ENCODE measurements around the gene ACTN1. TPM values are rescaled to one million over a fixed set of nuclear protein-coding genes. Genes with fewer than 3 reads are reported as not detected.

The ACTN1 gene
- total and polyA plus RNA-seq, 10 of the 15 experiments (the other 5 are each of a cell fraction or from before 2014, with no cell fraction given), result 0.14 to 39.4 (median 2.6) TPM

DNA sequence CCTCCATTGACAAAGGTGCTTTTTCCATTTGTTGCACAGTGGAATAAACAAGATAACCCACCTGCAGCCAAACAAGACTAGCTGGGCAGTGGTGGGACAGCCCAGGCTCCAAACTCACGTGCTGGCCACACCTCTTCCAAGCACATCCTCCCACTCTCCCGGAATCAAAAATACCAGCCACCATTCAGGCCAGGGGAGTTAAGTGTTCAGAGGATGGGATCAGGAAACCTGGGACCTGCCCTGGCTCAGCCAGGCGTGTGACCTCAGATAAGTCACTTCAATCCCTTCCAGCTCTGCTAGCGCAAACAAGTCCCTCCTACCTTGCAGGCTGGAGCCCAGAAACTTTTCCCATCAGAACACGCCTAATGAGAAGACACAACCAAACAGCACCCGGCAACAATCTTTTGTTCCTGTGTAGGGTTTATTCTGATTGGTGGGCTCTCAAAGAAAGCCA lies 43.3 kb downstream of the ACTN1 start:
- no TSS peak for BruUV-seq (replicated peaks)
- no peaks in the 10 kb centered on the region for H3K79me2 ChIP-seq (ENCODE audit: control insufficient read depth, insufficient read depth, low read length)
- TF ChIP-seq POLR2AphosphoS5 (IDR thresholded peaks at IDR 0.05; ENCODE audit: low read length) (no peak), CBX3 (IDR thresholded peaks at IDR 0.05; ENCODE audit: borderline replicate concordance, low read depth) (no peak), MYB (IDR thresholded peaks at IDR 0.05; ENCODE audit: borderline replicate concordance, low read depth, low read length) (no peak), SUZ12 (IDR thresholded peaks at IDR 0.05; ENCODE audit: unreplicated experiment) (no peak), IKZF2 (IDR thresholded peaks at IDR 0.05) (no peak), YBX1 (IDR thresholded peaks at IDR 0.05) (no peak), ESRRA (IDR thresholded peaks at IDR 0.05; ENCODE audit: low read length) (no peak), ZNF592 (IDR thresholded peaks at IDR 0.05) (no peak), BHLHE40 (IDR thresholded peaks at IDR 0.05; ENCODE audit: borderline replicate concordance in 1 of 2, low read depth in 2 of 2, low read length in 1 of 2) (no peak), PAX5 (IDR thresholded peaks at IDR 0.05; ENCODE audit: borderline replicate concordance, low read depth, low read length) (no peak), RUNX3 (IDR thresholded peaks at IDR 0.05; ENCODE audit: low read length) (no peak), EP300 (IDR thresholded peaks at IDR 0.05; ENCODE audit: borderline replicate concordance in 1 of 2, control insufficient read depth in 1 of 2, low read depth in 2 of 2, low read length in 2 of 2) (no peak), SREBF1 (IDR thresholded peaks at IDR 0.05; ENCODE audit: low read length) (no peak), FOXM1 (IDR thresholded peaks at IDR 0.05; ENCODE audit: low read depth, low read length) (no peak), RBBP5 (conservative IDR thresholded peaks at IDR 0.05) (no peak), REST (IDR thresholded peaks at IDR 0.05; ENCODE audit: low read depth, low read length) (no peak), GABPA (IDR thresholded peaks at IDR 0.05; ENCODE audit: low read depth) (no peak), TAF1 (IDR thresholded peaks at IDR 0.05; ENCODE audit: borderline replicate concordance, low read depth, low read length) (no peak), GATAD2B (conservative IDR thresholded peaks at IDR 0.05; ENCODE audit: low read depth) (no peak), CHD1 (IDR thresholded peaks at IDR 0.05; ENCODE audit: low read depth, low read length) (no peak)
- H3K27me3 ChIP-seq (replicated peaks in 1 of 2; ENCODE audit: control insufficient read depth in 2 of 2, insufficient read depth in 2 of 2, low read length in 1 of 2), result no peaks in the 10 kb centered on the region
- DNase-seq (ENCODE audit: low read depth, low spot score), result no peak
- 57% methylated on average over 6 of the region's 6 CpGs for WGBS (ENCODE audit: insufficient coverage, insufficient replicate concordance, low lambda C conversion rate, missing lambda C conversion rate)
- no peak overlapping the region for H2AFZ ChIP-seq (ENCODE audit: control insufficient read depth, low read depth, low read length)
- H3K4me1 ChIP-seq (ENCODE audit: control insufficient read depth, insufficient read depth, low read length), result no peaks in the 10 kb centered on the region
- ATAC-seq, result no peak
- in situ Hi-C loops (cut with MboI), result no loop called here
- no peak overlapping the region for H3K4me3 ChIP-seq
- no peak overlapping the region for H3K27ac ChIP-seq (ENCODE audit: control insufficient read depth, insufficient read depth)
- H3K4me2 ChIP-seq (ENCODE audit: control insufficient read depth, insufficient read depth), result no peak overlapping the region
- intact Hi-C loops (cut with micrococcal nuclease; ENCODE audit: unreplicated experiment), result no loop called here
- no peaks in the 10 kb centered on the region for H3K36me3 ChIP-seq (ENCODE audit: control insufficient read depth in 2 of 2, insufficient read depth in 2 of 2, low read length in 1 of 2)
- RAD21 ChIA-PET (ENCODE audit: unreplicated experiment), result no interaction called here
- SMC1A ChIA-PET (ENCODE audit: uncharacterized antibody, unreplicated experiment), result interaction anchor here (1.4 kb wide), 1 partner anchor 12 kb away, joined by 3 read pairs; no protein-coding TSS in a partner anchor
- CTCF ChIA-PET, result interaction anchor here (0.8 to 1.4 kb wide), 2 partner anchors 92 to 155 kb away, joined by 3 to 4 read pairs; no protein-coding TSS in a partner anchor
- H4K20me1 ChIP-seq (ENCODE audit: control insufficient read depth, insufficient read depth), result no peaks in the 10 kb centered on the region; the same call in 1 of the 2 replicates
- no peak for FAIRE-seq
- POLR2A ChIA-PET, result no interaction called here
- H3K9ac ChIP-seq (ENCODE audit: control insufficient read depth, insufficient read depth, low read length), result no peak overlapping the region
- no peaks in the 10 kb centered on the region for H3K9me3 ChIP-seq (replicated peaks; ENCODE audit: control insufficient read depth, insufficient read depth, low read length)

All from GM12878 (cell line).